Aorta (tissue), 5 donors: ENCODE results near the gene LRMDA. TPM values are rescaled to one million over a fixed set of nuclear protein-coding genes. Genes with fewer than 3 reads are reported as not detected.

Experiments used
- ATAC-seq: fragments of 200-7000 bp; cut with Tn5 transposase; one replicate; pipeline ENCODE4 v1.9.1; 2022; ENCODE audit warnings: moderate library complexity; ENCODE audit not compliant: low FRiP score
- DNase-seq, 2 donors: peaks; one replicate each; pipeline ENCODE4 v3.0.0-alpha.2; 2020
- H3K27ac ChIP-seq, 2 donors: one replicate each; pipeline ENCODE4 v1.5.1; 2013; ENCODE audit warnings: low read length in 2 of 2, mild to moderate bottlenecking in 2 of 2, moderate library complexity in 2 of 2, control low read depth in 1 of 2, inconsistent platforms in 1 of 2, low read depth in 1 of 2
- H3K27me3 ChIP-seq, 2 donors: one replicate each; pipeline ENCODE4 v1.6.1; 2013; ENCODE audit warnings: control low read depth in 1 of 2, low read length in 1 of 2, mild to moderate bottlenecking in 1 of 2, moderate library complexity in 1 of 2; ENCODE audit not compliant: insufficient read depth in 2 of 2, control insufficient read depth in 1 of 2
- H3K36me3 ChIP-seq, 2 donors: one replicate each; pipeline ENCODE4 v1.6.1; 2013; ENCODE audit warnings: control low read depth in 1 of 2, low read length in 1 of 2, mild to moderate bottlenecking in 1 of 2; ENCODE audit not compliant: insufficient read depth in 2 of 2, control insufficient read depth in 1 of 2
- H3K4me1 ChIP-seq, 2 donors: one replicate each; pipeline ENCODE4 v1.6.1; 2013; ENCODE audit warnings: low read length in 2 of 2, control low read depth in 1 of 2, mild to moderate bottlenecking in 1 of 2, moderate library complexity in 1 of 2; ENCODE audit not compliant: insufficient read depth in 2 of 2, control insufficient read depth in 1 of 2
- H3K4me3 ChIP-seq, 2 donors: one replicate each; pipeline ENCODE4 v1.5.1; 2013; ENCODE audit warnings: low read length in 2 of 2, control low read depth in 1 of 2, mild to moderate bottlenecking in 1 of 2
- H3K9me3 ChIP-seq: one replicate; pipeline ENCODE4 v1.6.1; 2013; ENCODE audit warnings: mild to moderate bottlenecking, low read length; ENCODE audit not compliant: control insufficient read depth
- WGBS, 2 donors: extraction: QIAGEN DNeasy Blood & Tissue Kit; methylation state at CpG; one replicate each; pipeline ENCODE4 v1.1.7; 2013; 5-methylcytosine and 5-hydroxymethylcytosine counted together
- intact Hi-C, 2 donors: fragments of 100-400 bp; cut with DNase I; formaldehyde crosslinking; loops; one replicate each; pipeline versions ENCODE4 v1.14.2 to v1.15.0; 2022
- polyA plus RNA-seq, 2 donors: library from polyadenylated mRNA; stranded (reverse); fragments of 200-250 nt; gene quantifications; one replicate each; pipeline ENCODE4 v1.2.3, GENCODE V29; 2013
- total RNA-seq, 2 donors: library from RNA; stranded (reverse); fragmentation: NEBNext Ultra II Directional; extraction: Animal tissue kit (Norgen Biotek cat#: 25700); gene quantifications; one replicate each; pipeline ENCODE4 v1.2.1, GENCODE V29; 2021
- donor health status: healthy with polysubstance abuse.
- donor health status: Bipolar disorder and iron deficiency.
- donor health status: DM: no; HTN: no; CAD: no.
- donor health status: DM: no; HTN: no; CAD: no.
- donor health status: DM: yes; HTN: yes; CAD: no.

The LRMDA gene
- total and polyA plus RNA-seq, 4 donors = 7.4 to 25.7 (median 14.7) TPM

DNA sequence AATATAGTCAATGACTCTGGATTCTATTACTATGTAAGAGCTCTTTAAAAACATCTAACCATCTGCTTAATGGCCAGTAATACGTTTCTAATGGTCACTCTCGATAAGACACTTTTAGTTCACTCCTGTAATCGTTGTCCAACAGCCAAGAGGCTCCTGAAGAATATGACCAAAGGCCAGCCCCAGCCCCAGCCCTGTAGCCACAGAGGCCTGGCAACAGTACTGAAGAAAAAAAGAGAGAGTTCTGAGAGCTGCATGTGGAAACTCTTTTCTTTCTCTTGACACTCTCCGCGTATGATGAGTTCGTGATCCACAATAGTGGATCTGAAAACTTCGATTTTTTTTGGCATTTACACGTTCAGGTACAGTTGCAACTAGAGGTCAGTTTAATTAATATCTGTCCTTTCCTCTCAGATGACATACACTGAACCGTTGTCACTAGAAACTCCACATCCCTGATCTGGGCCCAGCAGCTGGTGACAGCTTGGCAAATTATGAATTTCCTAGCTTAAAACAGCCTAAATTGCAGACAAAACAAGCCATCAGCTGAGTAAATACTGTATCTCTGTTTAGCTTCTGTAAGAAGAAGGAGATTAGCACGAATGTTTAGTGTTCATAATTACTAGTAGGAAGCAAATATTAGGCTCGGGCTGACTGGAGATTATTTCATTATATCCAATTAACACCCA lies 456.7 kb downstream of the LRMDA start:
- Histone ChIP-seq H3K27me3 (no peaks in the 10 kb centered on the region), H3K4me3 (no peak overlapping the region), H3K27ac (no peak overlapping the region), H3K4me1 (no peaks in the 10 kb centered on the region), H3K36me3 (no peaks in the 10 kb centered on the region), H3K9me3 (no peaks in the 10 kb centered on the region)
- no peak for ATAC-seq
- intact Hi-C loops = no loop called here
- 87 to 88% methylated on average over 11 of the region's 11 CpGs for WGBS, 2 donors
- no peak for DNase-seq

DNA sequence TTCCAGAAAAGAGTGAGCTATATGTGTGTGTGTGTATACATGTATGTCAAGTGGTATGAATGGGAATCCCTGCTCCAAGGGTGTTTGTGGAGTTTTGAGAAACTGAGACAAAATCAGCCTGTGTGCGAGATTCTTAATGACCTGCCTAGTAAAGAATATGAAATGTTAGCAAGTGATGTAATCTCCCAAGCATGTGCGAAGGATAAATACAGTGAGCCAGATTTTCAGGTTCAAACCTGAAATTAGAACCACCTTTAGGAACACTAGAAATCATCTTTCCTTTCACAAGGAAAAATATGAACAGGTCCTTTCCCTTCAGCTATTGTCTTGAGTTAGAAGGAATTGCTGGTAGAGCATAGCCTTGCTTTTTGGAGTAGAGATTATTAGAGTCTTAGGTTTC lies 457.6 kb downstream of the LRMDA start:
- Histone ChIP-seq H3K27me3 (no peaks in the 10 kb centered on the region), H3K27ac (no peak overlapping the region), H3K4me3 (no peak overlapping the region), H3K4me1 (no peaks in the 10 kb centered on the region), H3K36me3 (no peaks in the 10 kb centered on the region), H3K9me3 (no peaks in the 10 kb centered on the region)
- 94 to 95% methylated on average over 2 of the region's 2 CpGs for WGBS, 2 donors
- DNase-seq = no peak
- intact Hi-C loops = no loop called here
- ATAC-seq = no peak

DNA sequence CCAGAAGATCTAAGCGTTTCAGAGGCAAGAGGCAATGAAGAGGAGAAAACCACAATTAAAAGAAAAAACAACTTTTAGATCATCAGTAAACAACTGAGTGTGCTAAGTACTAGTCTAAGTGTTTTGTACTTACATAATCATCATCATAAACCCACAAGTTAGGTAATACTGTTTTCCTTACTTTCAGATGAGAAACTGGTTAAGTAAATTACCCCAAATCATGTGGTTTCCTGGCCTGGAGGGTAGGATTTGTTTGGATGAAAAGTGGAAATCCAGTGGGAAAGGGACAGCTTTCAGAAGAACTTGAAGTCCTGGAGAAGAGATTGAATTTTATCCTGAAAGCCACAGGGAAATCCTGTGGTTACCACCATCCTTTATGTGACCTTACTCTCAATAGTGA lies 463.3 kb downstream of the LRMDA start:
- no peaks in the 10 kb centered on the region for H3K4me1 ChIP-seq
- DNase-seq (no peak), ATAC-seq (no peak)
- 100% methylated on average over 1 of the region's 1 CpG for WGBS, 2 donors
- intact Hi-C loops = no loop called here
- no peaks in the 10 kb centered on the region for H3K36me3 ChIP-seq
- no peaks in the 10 kb centered on the region for H3K9me3 ChIP-seq
- H3K4me3 ChIP-seq = no peak overlapping the region
- H3K27ac ChIP-seq = no peak overlapping the region
- no peaks in the 10 kb centered on the region for H3K27me3 ChIP-seq

DNA sequence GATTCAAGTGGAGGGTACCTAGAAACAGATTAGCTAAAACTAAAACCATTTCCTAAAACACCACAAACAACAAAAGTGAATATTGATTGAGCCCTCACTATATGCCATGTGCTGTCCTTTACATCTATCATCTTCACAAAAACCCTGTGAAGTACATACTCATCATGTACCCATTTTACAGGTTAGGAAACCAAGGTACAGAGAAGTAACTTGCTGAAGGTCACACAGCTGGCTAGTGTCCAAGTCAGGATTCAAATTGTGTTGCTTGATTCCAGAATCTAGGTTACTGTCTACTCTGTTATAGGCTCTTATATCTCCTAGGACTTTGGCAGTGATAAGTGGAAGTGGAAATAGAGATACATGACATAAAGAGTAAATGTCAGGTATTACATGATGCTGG lies 463.8 kb downstream of the LRMDA start:
- no peak overlapping the region for H3K27ac ChIP-seq
- no peaks in the 10 kb centered on the region for H3K9me3 ChIP-seq
- intact Hi-C loops = no loop called here
- ATAC-seq = no peak
- no peaks in the 10 kb centered on the region for H3K27me3 ChIP-seq
- H3K36me3 ChIP-seq = no peaks in the 10 kb centered on the region
- no peak for DNase-seq
- no peak overlapping the region for H3K4me3 ChIP-seq
- H3K4me1 ChIP-seq = no peaks in the 10 kb centered on the region

DNA sequence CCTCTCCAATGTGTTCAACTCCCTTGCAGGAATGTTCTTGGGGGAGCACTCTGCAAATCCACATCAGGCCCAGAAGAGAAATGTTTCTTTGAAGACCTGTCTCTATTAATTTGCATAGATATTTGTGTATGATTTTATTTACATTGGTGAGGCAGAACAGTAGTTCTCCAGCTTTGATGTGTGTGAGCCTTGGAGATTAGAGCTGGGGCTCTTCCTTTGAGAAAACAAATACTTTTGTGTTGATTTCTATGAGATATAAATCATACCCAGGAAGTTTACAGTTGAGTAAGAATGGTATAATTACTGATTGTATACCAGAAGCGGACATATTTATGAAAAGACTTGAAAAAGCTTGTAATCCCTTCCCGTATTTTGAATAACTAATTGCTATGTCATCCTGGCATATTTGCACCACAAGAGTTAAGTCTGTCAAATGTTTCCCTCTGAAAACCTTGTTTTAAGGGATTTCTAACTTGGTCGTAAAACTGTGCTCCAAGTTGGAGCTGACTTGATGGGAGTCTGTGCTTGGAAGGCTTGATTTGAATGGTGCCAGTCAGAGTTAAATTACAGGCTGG lies 468.5 kb downstream of the LRMDA start:
- 80 to 83% methylated on average over 3 of the region's 3 CpGs for WGBS, 2 donors
- no peak overlapping the region for H3K27ac ChIP-seq
- DNase-seq (no peak), ATAC-seq (no peak)
- H3K4me1 ChIP-seq = no peaks in the 10 kb centered on the region
- H3K4me3 ChIP-seq = no peak overlapping the region
- H3K36me3 ChIP-seq = no peaks in the 10 kb centered on the region
- intact Hi-C loops = no loop called here
- H3K9me3 ChIP-seq = no peaks in the 10 kb centered on the region
- no peaks in the 10 kb centered on the region for H3K27me3 ChIP-seq

DNA sequence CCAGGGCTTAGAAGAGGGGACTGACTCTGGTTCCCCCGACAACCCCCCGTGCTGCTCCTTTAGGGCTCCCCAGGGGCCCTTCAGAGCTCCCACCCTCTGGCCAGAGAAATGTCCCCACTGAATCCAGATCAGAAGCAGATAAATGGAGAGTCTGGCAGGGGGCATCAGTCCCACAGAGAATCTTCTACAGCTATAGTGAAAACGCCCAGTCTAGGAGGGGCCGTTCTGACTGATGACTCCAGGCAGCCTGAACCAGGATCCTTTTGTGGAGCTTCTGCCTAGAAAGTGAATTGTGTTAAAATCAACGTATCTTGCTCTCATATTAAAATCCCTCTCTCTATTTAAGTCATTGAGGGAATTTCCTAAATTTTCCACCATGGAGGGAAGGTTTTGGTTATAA lies 471.4 kb downstream of the LRMDA start:
- ATAC-seq = no peak
- 95 to 98% methylated on average over 5 of the region's 5 CpGs for WGBS, 2 donors

DNA sequence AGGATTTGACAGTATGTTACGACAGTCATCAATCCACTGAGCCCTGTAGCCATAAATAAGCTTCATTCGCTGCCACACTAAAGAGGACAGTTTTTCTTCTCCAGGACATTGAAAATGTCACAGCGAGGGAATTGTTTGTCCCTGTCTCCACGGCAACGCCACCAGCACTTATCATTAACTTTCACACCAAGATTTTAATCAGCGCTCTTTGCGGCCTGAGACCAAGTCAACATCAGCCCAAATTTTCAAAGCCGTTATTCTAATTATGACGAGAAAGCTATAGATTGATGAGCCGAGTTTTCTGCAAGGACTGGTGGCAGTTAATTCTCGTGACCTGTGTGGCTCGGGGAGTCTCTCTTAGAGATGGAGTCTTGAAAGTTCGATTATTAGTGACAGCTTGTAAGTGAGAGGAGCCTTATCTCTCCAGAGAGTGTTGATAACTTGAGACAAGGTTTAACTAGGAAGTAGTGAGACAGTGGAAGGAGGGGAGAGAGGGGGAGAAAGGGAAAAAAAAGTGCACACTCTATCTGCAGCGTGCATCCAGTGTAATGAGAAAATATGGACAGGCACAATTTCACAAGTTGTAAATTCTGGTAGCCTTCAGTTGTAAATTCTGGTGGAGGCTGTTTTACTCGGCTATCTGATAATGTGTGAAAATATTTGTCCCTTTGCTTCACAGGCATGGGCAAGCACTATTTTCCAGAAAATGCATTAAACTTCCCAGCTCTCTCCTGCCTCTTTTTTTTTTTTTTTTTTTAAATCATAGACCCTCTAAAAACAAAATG lies 473.3 kb downstream of the LRMDA start:
- Histone ChIP-seq H3K27me3 (no peaks in the 10 kb centered on the region), H3K4me3 (no peak overlapping the region), H3K4me1 (no peaks in the 10 kb centered on the region), H3K27ac (no peak overlapping the region), H3K9me3 (peaks cover 1% of the 10 kb centered on the region), H3K36me3 (no peaks in the 10 kb centered on the region)
- intact Hi-C loops = loop anchor here in 1 of 2 donors (5.0 kb wide), 1 partner anchor 502 kb away; the partner anchor contains the start of gene ZNF503
- WGBS, 2 donors = 52 to 58% methylated on average over 15 of the region's 15 CpGs
- DNase-seq (no peak), ATAC-seq (no peak)

More for the DNA sequence above, 471.4 kb downstream of the LRMDA start:
- H3K9me3 ChIP-seq = no peaks in the 10 kb centered on the region
- no peak for DNase-seq
- intact Hi-C loops = no loop called here
- H3K4me3 ChIP-seq = no peak overlapping the region
- no peaks in the 10 kb centered on the region for H3K4me1 ChIP-seq
- H3K36me3 ChIP-seq = no peaks in the 10 kb centered on the region
- H3K27ac ChIP-seq = no peak overlapping the region
- no peaks in the 10 kb centered on the region for H3K27me3 ChIP-seq

DNA sequence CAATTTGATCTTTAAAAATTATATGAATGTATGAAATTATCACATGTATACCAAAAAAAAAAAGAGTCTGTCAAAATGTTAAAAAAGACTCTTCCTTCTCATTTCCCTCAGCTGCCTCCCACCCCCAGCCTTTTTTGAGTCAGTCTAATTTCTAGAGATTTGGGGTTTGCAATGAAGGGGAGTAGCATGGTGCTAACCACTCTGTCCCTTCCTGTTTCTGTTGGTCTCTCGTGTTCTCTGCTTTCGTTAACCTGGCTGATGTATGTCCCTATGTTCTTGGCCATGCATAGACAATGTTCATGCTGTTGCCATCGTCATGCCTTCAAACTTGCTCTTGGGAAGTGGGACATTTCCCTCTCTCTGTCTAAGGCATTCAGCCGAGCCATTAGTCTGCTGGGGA lies 474.1 kb downstream of the LRMDA start:
- ATAC-seq = no peak
- no peaks in the 10 kb centered on the region for H3K36me3 ChIP-seq
- peaks cover 1% of the 10 kb centered on the region for H3K9me3 ChIP-seq
- no peak overlapping the region for H3K4me3 ChIP-seq
- 95 to 98% methylated on average over 4 of the region's 4 CpGs for WGBS, 2 donors
- intact Hi-C loops = loop anchor here in 1 of 2 donors (5.0 kb wide), 1 partner anchor 503 kb away; the partner anchor contains the start of gene ZNF503
- no peak for DNase-seq
- H3K4me1 ChIP-seq = no peaks in the 10 kb centered on the region
- H3K27me3 ChIP-seq = no peaks in the 10 kb centered on the region
- no peak overlapping the region for H3K27ac ChIP-seq
